Retina (tissue), 1 donor: Measurements from ENCODE around the gene MDGA2.
"Not testable (repeated sequence)": the region's sequence is repeated elsewhere in the genome, so short reads cannot be mapped to it uniquely, and the experiment has no call there.

Source experiments
- DNase-seq: peaks from one replicate; pipeline ENCODE4 v3.0.0-alpha.2; 2016

MDGA2 gene

GRCh38 chr14:47675466-47676314 is at the start of gene MDGA2:
Gene MDGA2, minus strand, starts transcription at chr14:47675605.
- peak; percentile 93 for DNase-seq

DNA sequence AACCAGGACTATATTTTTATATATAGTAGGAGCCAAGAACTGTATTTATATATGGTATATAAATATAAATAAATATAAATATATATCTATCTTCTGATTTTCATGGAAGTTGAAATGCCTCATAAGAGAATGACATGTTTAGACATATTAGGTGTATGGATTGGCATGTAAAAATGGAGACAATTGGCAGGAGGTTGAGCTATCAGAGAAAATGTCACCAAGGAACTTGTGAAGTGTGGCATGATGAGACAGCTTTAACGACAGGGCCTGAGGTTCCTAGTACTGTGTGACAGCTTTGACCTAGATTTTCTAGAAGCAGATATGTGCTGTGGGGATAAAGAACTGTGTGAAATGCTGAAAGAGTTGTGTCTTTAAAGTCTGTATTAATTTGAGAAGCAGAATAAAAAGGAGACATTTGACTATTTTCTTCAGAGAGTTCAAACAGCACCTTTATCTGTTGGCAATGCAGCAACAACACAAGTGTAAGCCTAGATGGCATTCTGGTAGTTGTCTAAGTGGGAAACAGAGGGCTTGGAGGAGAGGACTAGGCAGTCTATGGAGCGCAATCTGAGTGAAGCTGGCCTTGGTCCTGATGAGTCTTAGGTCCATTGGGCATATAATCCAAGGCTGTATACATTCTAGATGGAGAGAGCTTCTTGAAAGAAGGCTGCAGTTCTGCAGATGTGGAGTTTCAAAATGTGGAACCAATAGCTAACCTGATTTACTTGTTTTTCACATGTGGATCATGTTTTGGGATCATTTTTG is 47.7 kb upstream of the MDGA2 start:
- peak; percentile 9 for DNase-seq

DNA sequence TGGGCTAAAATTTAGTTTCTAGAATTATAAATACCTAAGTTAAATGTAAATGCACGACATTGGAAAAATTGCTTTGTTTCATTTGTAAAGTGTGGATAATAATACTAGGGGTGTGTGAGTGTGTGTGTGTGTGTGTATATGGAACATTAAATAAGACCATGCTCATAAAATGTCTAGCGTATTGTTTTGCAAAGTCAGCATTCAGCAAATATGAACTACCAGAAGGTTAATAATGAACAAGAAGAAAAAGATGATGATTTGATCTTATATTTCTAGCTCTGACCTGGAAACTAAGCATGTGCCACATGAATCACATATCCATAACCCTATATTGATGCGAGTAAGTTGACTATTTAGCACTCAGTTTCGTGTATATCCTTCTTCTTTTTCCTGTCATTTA is 44.9 kb upstream of the MDGA2 start:
- DNase-seq = no peak

GRCh38 chr14:47715330-47715729 is 39.9 kb upstream of the MDGA2 start:
- DNase-seq = no peak

GRCh38 chr14:47710581-47710980 is 35.2 kb upstream of the MDGA2 start:
- DNase-seq = no peak

DNA sequence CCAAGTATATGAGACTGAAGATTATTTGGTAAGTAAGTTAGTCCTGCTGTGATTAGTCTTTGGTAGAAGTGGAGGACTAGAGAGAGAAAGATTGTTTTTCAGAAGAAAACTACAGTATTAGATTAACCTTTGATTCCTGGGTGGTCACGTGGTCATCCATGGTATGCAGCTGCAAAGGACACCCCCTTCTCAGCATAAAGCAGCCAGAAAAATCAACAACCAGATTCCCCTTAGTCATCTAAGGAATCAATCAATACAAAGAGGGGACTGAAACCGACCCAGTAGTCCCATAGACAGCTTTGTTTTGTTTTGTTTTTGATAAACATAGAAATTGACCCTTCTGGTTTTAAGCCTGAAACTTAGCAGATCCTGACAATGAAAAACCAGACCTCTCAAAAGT is 30.3 kb upstream of the MDGA2 start:
- DNase-seq = no peak

DNA sequence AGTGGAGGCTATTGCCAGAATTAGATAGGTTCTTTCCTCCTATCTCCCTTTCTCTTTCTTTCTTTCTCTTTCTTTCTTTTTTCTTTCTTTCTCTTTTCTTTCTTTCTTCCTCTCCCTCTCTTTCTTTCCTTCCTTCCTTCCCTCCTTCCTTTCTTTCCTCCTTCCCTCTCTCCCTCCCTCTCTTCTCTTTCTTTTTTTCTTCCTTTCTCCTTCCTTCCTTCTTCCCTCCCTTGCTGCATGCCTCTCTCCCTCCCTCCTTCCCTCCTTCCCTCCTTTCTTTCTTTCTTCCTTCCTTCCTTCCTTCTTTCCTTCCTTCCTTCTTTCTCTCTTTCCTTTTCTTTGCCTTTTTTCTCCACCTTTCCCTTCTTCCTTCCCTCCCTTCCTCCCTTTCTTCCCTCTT is 16.4 kb upstream of the MDGA2 start:
- no peak for DNase-seq

- DNase-seq = no peak
These were observed 3.6 kb upstream of the MDGA2 start for GRCh38 chr14:47678993-47679392.

- no peak for DNase-seq
These were observed 2.8 kb upstream of the MDGA2 start for GRCh38 chr14:47678157-47678556.

GRCh38 chr14:47676315-47676617 is 861 bp upstream of the MDGA2 start:
- DNase-seq = no peak

GRCh38 chr14:47674543-47675465 is 601 bp downstream of the MDGA2 start:
- DNase-seq = peak; percentile 91

- no peak for DNase-seq
These were observed 1.3 kb downstream of the MDGA2 start for GRCh38 chr14:47674148-47674542.

DNA sequence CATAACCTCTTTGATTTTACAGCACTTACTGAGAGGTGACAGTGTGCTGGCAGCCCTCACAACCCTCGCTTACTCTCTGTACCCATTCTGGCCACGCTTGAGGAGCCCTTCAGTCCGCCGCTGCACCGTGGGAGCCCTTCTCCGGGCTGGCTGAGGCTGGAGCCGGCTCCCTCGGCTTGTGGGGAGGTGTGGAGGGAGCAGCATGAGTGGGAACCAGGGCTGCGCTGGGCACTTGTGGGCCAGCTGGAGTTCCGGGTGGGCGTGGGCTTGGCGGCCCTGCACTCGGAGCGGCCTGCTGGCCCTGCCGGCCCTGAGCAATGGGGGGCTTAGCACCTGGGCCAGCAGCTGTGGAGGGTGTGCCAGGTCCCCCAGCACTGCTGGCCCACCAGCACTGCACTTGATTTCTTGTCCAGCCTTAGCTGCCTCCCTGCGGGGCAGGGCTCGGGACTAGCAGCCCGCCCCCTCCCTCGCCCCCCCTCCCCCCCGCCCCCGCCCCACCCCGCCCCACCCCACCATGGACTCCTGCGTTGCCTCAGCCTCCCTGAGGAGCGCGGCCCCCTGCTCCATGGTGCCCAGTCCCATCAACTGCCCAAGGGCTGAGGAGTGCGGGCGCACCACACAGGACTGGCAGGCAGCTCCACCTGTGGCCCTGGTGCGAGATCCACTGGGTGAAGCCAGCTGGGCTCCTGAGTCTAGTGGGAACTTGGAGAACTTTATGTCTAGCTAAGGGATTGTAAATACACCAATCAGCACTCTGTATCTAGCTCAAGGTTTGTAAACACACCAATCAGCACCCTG is 9.9 kb downstream of the MDGA2 start:
- DNase-seq = no peak

DNA sequence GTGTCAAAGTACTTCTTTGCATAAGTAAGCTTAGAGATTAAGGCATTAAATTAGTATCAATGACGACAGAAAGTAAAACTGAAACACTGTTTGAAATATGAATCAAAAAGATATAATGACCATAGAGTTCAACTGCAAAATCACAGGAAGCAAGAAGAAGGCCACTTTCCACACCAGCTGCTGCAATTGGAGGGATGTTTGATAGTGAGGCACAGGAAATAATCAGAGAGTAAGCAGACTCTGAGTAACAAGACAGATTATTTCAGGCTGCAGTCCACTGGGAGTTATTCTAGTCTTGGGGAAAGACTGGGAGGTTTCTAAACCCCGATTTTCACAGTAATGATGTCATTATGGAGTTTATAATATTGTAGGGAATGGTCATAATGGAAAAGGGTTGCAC is 12.9 kb downstream of the MDGA2 start:
- no peak for DNase-seq

GRCh38 chr14:47660158-47660557 is 15.2 kb downstream of the MDGA2 start:
- no peak for DNase-seq

DNA sequence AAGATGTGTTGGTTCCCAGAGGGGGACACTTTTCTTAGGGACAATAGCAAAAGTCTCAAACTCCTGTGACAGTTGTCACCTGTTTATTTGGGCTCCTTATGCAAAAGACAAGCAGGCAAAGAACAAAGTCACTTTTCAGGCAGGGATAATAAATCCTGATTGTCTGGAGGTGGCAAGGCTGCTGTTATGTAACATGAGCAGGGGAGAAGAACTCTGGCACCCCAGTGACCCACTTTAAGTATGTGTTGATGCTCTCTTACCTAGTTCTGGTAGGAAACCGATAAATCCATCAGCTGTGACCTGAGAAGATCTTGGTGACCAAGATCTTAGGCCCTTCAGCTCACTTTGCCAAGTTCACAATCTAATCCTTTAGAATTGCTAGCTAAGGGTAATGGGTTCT is 17.4 kb downstream of the MDGA2 start:
- no peak for DNase-seq

GRCh38 chr14:47657143-47657542 is 18.3 kb downstream of the MDGA2 start:
- no peak for DNase-seq

- no peak for DNase-seq
These were observed 24.1 kb downstream of the MDGA2 start for GRCh38 chr14:47651337-47651736.

DNA sequence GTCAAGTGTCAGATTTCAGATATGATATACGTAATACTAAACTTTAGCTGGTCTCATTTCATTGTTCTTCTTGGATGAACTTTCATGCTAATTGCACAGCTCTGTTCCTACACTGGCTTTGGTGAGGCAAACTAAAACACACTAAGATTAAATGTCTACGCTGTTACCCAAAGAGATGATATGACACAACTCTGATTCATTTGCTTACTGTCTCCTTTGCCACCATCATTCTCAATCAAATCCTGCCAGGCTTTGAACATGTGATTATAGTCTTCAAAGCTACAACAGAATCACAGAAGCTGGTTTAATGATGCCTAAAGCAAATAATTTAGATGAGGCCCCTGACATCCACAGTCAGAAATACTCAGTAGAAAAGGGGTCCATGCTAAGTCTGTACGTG is 37.7 kb downstream of the MDGA2 start:
- DNase-seq = no peak

- no peak for DNase-seq
These were observed 49.0 kb downstream of the MDGA2 start for GRCh38 chr14:47626151-47627035.

GRCh38 chr14:47624126-47624525 is 51.3 kb downstream of the MDGA2 start:
- DNase-seq = not testable (repeated sequence)
